ENCODE data around the gene MSRB3. TPM values are rescaled to one million over a fixed set of nuclear protein-coding genes. Genes with fewer than 3 reads are reported as not detected.

The MSRB3 gene
- total and polyA plus RNA-seq, 10 of the 15 experiments (the other 5 are each of a cell fraction or from before 2014, with no cell fraction given), result 0.07 to 2.7 (median 1.3) TPM

DNA sequence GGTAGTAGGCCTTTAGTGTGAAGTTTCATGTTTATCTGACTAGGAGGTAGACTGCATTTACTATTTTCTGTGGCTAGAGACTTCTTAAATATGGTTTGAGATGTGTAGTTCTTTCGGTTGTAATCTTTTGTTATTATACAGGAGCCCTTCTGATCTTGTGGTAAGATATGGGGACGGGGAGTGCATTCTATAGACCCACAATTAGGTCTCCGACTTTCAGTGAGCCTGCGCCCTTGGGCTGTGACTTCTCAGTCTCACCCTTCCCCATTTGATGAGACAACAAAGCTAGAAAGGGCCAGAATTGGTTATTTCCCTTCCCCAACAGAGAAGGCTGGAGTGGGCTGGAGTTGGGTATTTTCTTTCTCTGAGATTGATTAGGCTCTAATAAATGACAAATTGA is 130.0 kb downstream of the MSRB3 start:
- Histone ChIP-seq H4K20me1 (ENCODE audit: control insufficient read depth, insufficient read depth) (no peaks in the 10 kb centered on the region), H3K27ac (ENCODE audit: control insufficient read depth, insufficient read depth) (no peak overlapping the region), H3K27me3 (replicated peaks in 1 of 2; ENCODE audit: control insufficient read depth in 2 of 2, insufficient read depth in 2 of 2, low read length in 1 of 2) (no peaks in the 10 kb centered on the region), H2AFZ (ENCODE audit: control insufficient read depth, low read depth, low read length) (no peak overlapping the region), H3K4me2 (ENCODE audit: control insufficient read depth, insufficient read depth) (no peak overlapping the region), H3K4me1 (ENCODE audit: control insufficient read depth, insufficient read depth, low read length) (no peaks in the 10 kb centered on the region), H3K4me3 (no peak overlapping the region), H3K9me3 (replicated peaks; ENCODE audit: control insufficient read depth, insufficient read depth, low read length) (no peaks in the 10 kb centered on the region), H3K36me3 (ENCODE audit: control insufficient read depth in 2 of 2, insufficient read depth in 2 of 2, low read length in 1 of 2) (no peaks in the 10 kb centered on the region), H3K9ac (ENCODE audit: control insufficient read depth, insufficient read depth, low read length) (no peak overlapping the region), H3K79me2 (ENCODE audit: control insufficient read depth, insufficient read depth, low read length) (no peaks in the 10 kb centered on the region)
- FAIRE-seq (no peak), DNase-seq (ENCODE audit: low read depth, low spot score) (no peak), ATAC-seq (no peak)
- no TSS peak for BruUV-seq (replicated peaks)
- CTCF ChIA-PET, result no interaction called here
- intact Hi-C loops (cut with micrococcal nuclease; ENCODE audit: unreplicated experiment), result no loop called here
- 23% methylated on average over 4 of the region's 4 CpGs for WGBS (ENCODE audit: insufficient coverage, insufficient replicate concordance, low lambda C conversion rate, missing lambda C conversion rate)
- SMC1A ChIA-PET (ENCODE audit: uncharacterized antibody, unreplicated experiment), result no interaction called here
- in situ Hi-C loops (cut with MboI), result no loop called here
- TF ChIP-seq MTA2 (IDR thresholded peaks at IDR 0.05; ENCODE audit: low read depth) (no peak), HCFC1 (IDR thresholded peaks at IDR 0.05; ENCODE audit: low read length) (no peak), ASH2L (IDR thresholded peaks at IDR 0.05; ENCODE audit: borderline replicate concordance, low read depth) (no peak), GABPA (IDR thresholded peaks at IDR 0.05; ENCODE audit: low read depth) (no peak), MEF2B (IDR thresholded peaks at IDR 0.05; ENCODE audit: partially characterized antibody, poor library complexity, severe bottlenecking) (no peak)
- TF ChIP-seq, protein P1, sequence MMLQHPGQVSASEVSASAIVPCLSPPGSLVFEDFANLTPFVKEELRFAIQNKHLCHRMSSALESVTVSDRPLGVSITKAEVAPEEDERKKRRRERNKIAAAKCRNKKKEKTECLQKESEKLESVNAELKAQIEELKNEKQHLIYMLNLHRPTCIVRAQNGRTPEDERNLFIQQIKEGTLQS (IDR thresholded peaks at IDR 0.05; ENCODE audit: borderline replicate concordance, extremely low read depth, low read depth, low read length), result no peak
- TF ChIP-seq, protein P2, sequence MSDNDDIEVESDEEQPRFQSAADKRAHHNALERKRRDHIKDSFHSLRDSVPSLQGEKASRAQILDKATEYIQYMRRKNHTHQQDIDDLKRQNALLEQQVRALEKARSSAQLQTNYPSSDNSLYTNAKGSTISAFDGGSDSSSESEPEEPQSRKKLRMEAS (IDR thresholded peaks at IDR 0.05; ENCODE audit: low read depth, low read length), result no peak
- TF ChIP-seq, protein P3, sequence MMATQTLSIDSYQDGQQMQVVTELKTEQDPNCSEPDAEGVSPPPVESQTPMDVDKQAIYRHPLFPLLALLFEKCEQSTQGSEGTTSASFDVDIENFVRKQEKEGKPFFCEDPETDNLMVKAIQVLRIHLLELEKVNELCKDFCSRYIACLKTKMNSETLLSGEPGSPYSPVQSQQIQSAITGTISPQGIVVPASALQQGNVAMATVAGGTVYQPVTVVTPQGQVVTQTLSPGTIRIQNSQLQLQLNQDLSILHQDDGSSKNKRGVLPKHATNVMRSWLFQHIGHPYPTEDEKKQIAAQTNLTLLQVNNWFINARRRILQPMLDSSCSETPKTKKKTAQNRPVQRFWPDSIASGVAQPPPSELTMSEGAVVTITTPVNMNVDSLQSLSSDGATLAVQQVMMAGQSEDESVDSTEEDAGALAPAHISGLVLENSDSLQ (IDR thresholded peaks at IDR 0.05), result no peak
- RAD21 ChIA-PET (ENCODE audit: unreplicated experiment), result no interaction called here
- POLR2A ChIA-PET, result no interaction called here

Measured in GM12878 (cell line).